GM12891 (cell line): ENCODE measurements around the gene SLC8A3.

Source experiments
- POLR2A ChIP-seq: IDR thresholded peaks from 2 replicates; pipeline ENCODE4 v1.6.1; 2011; ENCODE audit warnings: low read depth, low read length, control low read depth
- SPI1 ChIP-seq: IDR thresholded peaks from 2 replicates; pipeline ENCODE4 v1.6.1; 2011; ENCODE audit warnings: low read depth, low read length, control low read depth

- TF ChIP-seq SPI1 (no peak), POLR2A (no peak)
Observed at GRCh38 chr14:70018713-70019211, 170.0 kb downstream of the SLC8A3 start.
